Measurements from ENCODE around the gene ENKUR.

ENKUR gene

GRCh38 chr10:25038325-25038724, 22.4 kb upstream of the ENKUR start:
- TF ChIP-seq ISL1 (CRISPR knock-in tag; IDR thresholded peaks at IDR 0.05) (peak; percentile 88), GLIS3 (CRISPR knock-in tag; IDR thresholded peaks at IDR 0.05) (no peak)
- no peak for ATAC-seq

- TF ChIP-seq PPARA (CRISPR knock-in tag; IDR thresholded peaks at IDR 0.05; ENCODE audit: borderline replicate concordance), result no peak
- TF ChIP-seq BACH2 (CRISPR knock-in tag; IDR thresholded peaks at IDR 0.05; ENCODE audit: borderline replicate concordance), result no peak
- no peak for TF ChIP-seq SNAI2 (CRISPR knock-in tag; IDR thresholded peaks at IDR 0.05)
- TF ChIP-seq TCF4 (CRISPR knock-in tag; IDR thresholded peaks at IDR 0.05; ENCODE audit: borderline replicate concordance), result no peak
- TF ChIP-seq CSRNP3 (CRISPR knock-in tag; IDR thresholded peaks at IDR 0.05), result no peak
- no peak for TF ChIP-seq CREB5 (CRISPR knock-in tag; IDR thresholded peaks at IDR 0.05; ENCODE audit: low read depth)
- TF ChIP-seq ZNF565 (CRISPR knock-in tag; conservative IDR thresholded peaks at IDR 0.05; ENCODE audit: low read depth), result no peak
- no peak for TF ChIP-seq ZC3H10 (CRISPR knock-in tag; IDR thresholded peaks at IDR 0.05)
- no peak for TF ChIP-seq ZFP3 (CRISPR knock-in tag; IDR thresholded peaks at IDR 0.05)
- no peak for TF ChIP-seq ZNF70 (CRISPR knock-in tag; IDR thresholded peaks at IDR 0.05)
- no peak for TF ChIP-seq PATZ1 (CRISPR knock-in tag; IDR thresholded peaks at IDR 0.05; ENCODE audit: borderline replicate concordance)
- no peak for TF ChIP-seq ZNF8 (CRISPR knock-in tag; IDR thresholded peaks at IDR 0.05)
- TF ChIP-seq ARNTL (CRISPR knock-in tag; IDR thresholded peaks at IDR 0.05; ENCODE audit: borderline replicate concordance, low read depth), result no peak
- TF ChIP-seq ESRRG (CRISPR knock-in tag; IDR thresholded peaks at IDR 0.05), result no peak
- no peak for TF ChIP-seq ISL1 (CRISPR knock-in tag; IDR thresholded peaks at IDR 0.05)
- TF ChIP-seq TSHZ2 (CRISPR knock-in tag; IDR thresholded peaks at IDR 0.05), result no peak
- no peak for TF ChIP-seq RARB (CRISPR knock-in tag; IDR thresholded peaks at IDR 0.05)
- ATAC-seq, result no peak
These were observed 20.4 kb upstream of the ENKUR start for GRCh38 chr10:25036381-25036780.

- ATAC-seq, result no peak
- no peak for TF ChIP-seq PPARA (CRISPR knock-in tag; IDR thresholded peaks at IDR 0.05; ENCODE audit: borderline replicate concordance)
- TF ChIP-seq ARNTL (CRISPR knock-in tag; IDR thresholded peaks at IDR 0.05; ENCODE audit: borderline replicate concordance, low read depth), result no peak
- TF ChIP-seq CSRNP3 (CRISPR knock-in tag; IDR thresholded peaks at IDR 0.05), result no peak
- TF ChIP-seq RARB (CRISPR knock-in tag; IDR thresholded peaks at IDR 0.05), result no peak
- no peak for TF ChIP-seq ISL1 (CRISPR knock-in tag; IDR thresholded peaks at IDR 0.05)
- no peak for TF ChIP-seq TSHZ2 (CRISPR knock-in tag; IDR thresholded peaks at IDR 0.05)
- TF ChIP-seq ZNF565 (CRISPR knock-in tag; conservative IDR thresholded peaks at IDR 0.05; ENCODE audit: low read depth), result no peak
- TF ChIP-seq PATZ1 (CRISPR knock-in tag; IDR thresholded peaks at IDR 0.05; ENCODE audit: borderline replicate concordance), result no peak
- TF ChIP-seq ZFP30 (CRISPR knock-in tag; IDR thresholded peaks at IDR 0.05), result no peak
- no peak for TF ChIP-seq OSR1 (CRISPR knock-in tag; IDR thresholded peaks at IDR 0.05)
These were observed 13.6 kb upstream of the ENKUR start for GRCh38 chr10:25029519-25029918.

Data from SK-N-SH treated with all-trans-retinoic acid at 6 μM for 48 hours (cell line).